ENCODE results near the gene NPC2.
"Not testable (repeated sequence)": the region's sequence is repeated elsewhere in the genome, so short reads cannot be mapped to it uniquely, and the experiment has no call there.

The NPC2 gene

DNA sequence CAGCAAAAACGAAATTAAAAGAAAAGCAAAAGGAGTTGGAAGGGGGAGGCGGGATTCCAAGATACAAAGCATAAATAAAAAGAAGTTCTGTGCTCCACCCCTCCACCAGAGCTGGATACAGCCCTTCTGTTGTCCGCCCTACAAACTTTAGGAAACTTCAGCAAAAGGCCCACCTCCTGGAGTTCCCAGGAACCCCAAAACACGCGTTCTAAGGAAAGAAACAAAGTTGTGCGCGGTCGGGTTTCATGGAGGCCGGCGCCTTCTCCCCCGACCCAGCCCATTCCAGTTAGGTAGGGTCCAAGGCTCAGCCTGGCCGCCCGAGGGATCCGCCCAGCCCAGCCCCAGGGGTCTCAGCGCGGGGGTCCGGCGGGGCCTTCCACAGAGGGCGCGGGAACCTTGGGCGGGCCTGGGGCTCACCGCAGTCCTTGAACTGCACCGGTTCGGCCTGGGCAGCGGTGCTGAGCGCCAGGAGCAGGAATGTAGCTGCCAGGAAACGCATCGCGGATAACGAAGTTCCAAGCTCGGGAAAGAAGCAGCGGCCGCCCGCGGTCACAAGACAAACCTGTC is at the start of gene NPC2:
Gene NPC2, minus strand, starts transcription at position 530 of the 567 bp plus-strand sequence. Its CDS starts 31 bp downstream, at position 499.
- no peak for DNase-seq (ENCODE audit: extremely low read depth in 1 of 2, low read depth in 1 of 2)

GRCh38 chr14:74542056-74542685 is 49.1 kb upstream of the NPC2 start:
- DNase-seq (ENCODE audit: extremely low read depth in 1 of 2, low read depth in 1 of 2): no peak

GRCh38 chr14:74541225-74541624 is 48.1 kb upstream of the NPC2 start:
- DNase-seq (ENCODE audit: extremely low read depth in 1 of 2, low read depth in 1 of 2): no peak

- no peak for DNase-seq (ENCODE audit: extremely low read depth in 1 of 2, low read depth in 1 of 2)
Observed at GRCh38 chr14:74539503-74539902, 46.4 kb upstream of the NPC2 start.

DNA sequence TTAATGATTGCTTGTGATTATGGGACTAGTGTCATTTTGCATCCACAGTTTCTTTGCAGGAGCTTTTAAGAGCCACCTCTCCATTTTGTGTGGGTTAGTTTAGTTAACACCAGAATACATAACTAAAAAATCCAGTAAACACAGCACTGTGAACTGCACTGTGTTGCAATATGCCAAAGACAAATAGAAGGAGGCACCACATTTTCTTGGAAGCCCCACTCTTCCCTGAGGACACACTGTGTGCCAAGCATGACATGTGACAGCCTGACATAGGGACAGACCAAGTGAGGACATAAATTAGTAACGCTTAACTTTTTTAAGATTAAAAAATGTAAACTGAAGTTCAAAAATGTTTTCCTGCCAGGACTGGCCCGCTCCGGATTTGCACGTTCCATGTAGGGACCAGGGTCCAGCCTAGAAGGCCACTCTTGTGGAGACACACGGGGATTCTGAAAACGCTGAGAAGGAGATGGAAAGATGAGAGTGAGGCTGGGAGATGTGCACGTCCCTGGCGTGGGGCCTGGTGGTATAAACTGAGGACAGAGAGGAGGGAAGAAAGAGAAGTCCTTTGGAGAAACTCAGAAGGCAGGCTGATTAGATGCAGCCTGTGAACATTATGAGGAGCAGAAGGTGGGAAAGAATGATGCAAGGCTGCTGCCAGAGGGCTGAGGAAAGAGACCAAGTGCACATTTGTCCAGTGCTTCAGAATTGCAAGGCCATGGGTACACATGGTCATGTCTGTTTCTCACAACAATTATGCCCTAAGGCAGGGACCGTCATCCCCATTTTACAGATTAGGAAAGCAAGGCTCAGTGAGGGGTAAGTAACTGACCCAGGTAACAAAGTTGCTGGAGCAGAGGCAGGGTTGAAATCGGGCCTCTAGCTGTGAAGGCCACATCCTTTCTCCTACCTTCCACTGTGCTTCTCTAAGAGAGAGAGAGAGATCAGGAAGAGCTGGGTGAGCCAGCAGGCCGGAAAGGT is 45.6 kb upstream of the NPC2 start:
- DNase-seq (ENCODE audit: extremely low read depth in 1 of 2, low read depth in 1 of 2): no peak

DNA sequence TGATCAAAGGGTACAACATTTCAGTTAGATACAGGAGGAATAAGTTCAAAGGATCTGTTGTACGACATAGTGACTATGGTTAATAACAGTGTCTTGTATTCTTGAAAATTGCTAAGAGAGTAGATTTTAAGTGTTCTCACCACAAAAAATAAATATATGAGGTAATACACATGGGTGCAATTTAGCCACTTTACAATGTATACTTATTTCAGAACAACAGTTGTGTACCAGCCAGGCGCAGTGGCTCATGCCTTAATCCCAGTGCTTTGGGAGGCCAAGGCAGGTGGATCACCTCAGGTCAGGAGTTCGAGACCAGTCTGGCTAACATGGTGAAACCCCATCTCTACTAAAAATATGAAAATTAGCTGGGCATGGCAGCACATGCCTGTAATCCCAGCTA is 43.2 kb upstream of the NPC2 start:
- not testable (repeated sequence) for DNase-seq (ENCODE audit: extremely low read depth in 1 of 2, low read depth in 1 of 2)

GRCh38 chr14:74535756-74536325 is 42.7 kb upstream of the NPC2 start:
- DNase-seq (ENCODE audit: extremely low read depth in 1 of 2, low read depth in 1 of 2): no peak

DNA sequence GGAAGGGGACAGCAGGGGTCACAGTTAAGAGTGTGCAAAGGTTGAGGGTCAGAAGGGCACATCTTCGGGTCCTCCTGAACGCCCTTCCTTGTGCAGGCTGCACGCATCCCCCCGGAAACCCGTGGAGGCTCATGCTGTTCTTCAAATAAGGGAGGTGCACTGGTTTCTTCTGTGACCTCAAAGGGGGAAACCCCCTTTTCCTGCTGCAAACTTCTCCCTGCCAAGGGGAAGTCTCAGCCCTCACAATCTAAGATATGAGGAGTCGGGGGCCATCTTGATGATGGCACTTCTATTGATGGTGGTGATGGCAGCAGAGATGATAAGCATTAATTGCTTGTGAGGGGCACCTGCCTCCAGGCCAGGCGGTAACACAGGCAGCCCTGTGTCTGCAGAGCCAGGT is 40.5 kb upstream of the NPC2 start:
- DNase-seq (ENCODE audit: extremely low read depth in 1 of 2, low read depth in 1 of 2): no peak

DNA sequence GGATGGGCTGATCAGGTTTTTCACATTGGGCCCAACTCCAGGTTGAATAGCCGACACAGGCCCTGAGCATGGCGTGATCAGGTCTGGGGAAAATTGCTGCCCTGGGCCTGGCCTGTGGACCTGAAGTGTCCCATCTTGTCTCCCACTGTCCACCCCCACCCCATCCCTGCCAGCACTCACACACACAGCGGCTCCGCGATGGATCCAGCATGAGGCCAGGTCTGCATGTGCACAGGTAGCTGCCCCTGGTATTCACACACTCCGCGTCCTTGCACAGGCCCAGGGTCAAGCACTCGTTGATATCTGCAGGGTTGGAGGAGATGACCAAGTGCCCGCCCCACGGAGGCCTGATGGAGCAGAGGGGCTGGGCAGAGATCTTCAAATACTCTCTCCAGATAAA is 39.1 kb upstream of the NPC2 start:
- DNase-seq (ENCODE audit: extremely low read depth in 1 of 2, low read depth in 1 of 2): no peak

GRCh38 chr14:74531467-74531866 is 38.4 kb upstream of the NPC2 start:
- no peak for DNase-seq (ENCODE audit: extremely low read depth in 1 of 2, low read depth in 1 of 2)

GRCh38 chr14:74531006-74531405 is 37.9 kb upstream of the NPC2 start:
- DNase-seq (ENCODE audit: extremely low read depth in 1 of 2, low read depth in 1 of 2): no peak

- no peak for DNase-seq (ENCODE audit: extremely low read depth in 1 of 2, low read depth in 1 of 2)
Observed at GRCh38 chr14:74528886-74529285, 35.8 kb upstream of the NPC2 start.

GRCh38 chr14:74528406-74528805 is 35.3 kb upstream of the NPC2 start:
- no peak for DNase-seq (ENCODE audit: extremely low read depth in 1 of 2, low read depth in 1 of 2)

DNA sequence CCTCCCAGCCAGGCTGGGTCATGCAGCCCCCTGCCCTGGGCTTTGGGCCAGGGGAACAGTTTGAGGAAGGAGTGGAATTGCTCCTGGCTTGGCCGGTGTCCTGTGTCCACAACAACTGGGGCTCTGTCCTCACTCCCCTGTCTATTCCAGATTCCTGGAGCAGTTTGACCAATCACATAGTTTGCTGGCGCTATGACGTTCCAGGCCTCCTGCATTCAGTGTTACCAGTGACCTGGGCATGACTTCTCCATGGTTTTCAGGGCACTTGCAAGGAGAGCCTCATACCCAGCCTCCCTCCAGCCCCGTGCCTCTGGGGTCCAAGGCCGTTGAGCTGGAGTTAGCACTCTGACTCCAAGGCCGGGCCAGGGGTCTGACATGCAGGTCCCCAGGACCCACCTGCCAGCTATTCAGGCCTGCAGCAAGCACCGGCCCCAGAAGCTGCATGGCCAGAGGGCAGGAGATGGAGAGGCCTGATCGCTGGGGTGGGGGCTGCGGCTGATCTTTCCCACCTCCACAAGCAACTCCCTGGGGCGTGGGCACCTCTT is 34.7 kb upstream of the NPC2 start:
- no peak for DNase-seq (ENCODE audit: extremely low read depth in 1 of 2, low read depth in 1 of 2)

GRCh38 chr14:74526854-74527585 is 33.9 kb upstream of the NPC2 start:
- DNase-seq (ENCODE audit: extremely low read depth in 1 of 2, low read depth in 1 of 2): no peak

DNA sequence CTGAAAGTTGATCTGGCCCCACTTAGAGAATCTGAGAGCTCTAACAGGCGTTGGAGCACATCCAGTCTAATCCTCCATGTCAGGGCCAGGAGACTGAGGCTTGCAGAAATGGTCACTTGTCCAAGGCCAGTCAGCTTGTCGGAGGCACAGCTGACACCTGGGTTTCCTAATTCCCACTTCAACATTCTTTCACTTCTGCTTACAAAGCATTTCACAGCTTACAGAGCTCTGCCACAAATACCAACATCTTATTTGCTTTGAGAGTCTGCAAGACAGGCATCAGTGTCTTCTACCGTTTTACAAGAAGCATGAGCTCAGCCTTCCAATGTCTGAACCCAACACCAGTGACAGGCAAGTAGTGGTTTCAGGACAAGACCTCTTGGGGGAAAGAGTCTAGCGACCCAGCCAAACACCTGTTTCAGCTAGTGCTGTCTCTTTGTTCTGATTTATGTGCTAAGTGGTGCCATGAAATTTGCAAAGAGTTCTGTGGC is 32.3 kb upstream of the NPC2 start:
- DNase-seq (ENCODE audit: extremely low read depth in 1 of 2, low read depth in 1 of 2): no peak

- DNase-seq (ENCODE audit: extremely low read depth in 1 of 2, low read depth in 1 of 2): no peak
Observed at GRCh38 chr14:74524812-74525135, 31.7 kb upstream of the NPC2 start.

DNA sequence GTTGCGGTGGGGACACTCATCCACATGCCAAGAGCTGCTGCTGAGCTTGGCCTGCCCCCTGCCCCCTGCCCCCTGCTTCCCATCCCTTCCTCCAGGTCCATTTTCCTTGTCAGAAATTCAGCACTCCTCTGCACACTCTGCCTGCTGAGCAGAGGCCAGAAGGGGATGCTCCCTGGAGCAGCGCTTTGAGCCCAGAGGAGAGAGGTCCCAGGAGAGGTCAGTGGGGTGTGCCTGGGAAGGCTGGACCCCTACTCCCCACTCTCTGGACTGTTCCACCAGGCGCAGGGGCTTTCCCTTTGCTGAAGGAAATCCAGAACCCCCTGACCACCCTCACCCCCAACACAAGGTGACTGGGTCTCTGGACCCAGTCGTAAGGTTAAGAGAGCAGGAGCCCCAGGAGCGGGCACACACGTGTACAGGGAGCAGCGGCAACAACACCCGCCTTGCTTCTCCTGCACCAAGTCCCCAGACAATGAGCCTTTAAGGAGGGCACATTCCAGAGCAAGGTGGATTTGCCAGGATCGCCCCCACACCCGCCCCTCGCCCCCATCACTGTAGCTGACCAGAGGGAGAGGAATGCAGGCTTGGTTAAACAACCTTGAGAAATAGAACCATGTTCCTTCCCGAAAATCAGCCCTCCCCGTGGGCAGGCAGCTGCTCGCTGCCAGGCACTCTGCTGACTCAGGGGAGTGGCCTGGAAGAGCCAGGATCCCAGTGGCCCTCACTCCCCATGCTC is 31.1 kb upstream of the NPC2 start:
- no peak for DNase-seq (ENCODE audit: extremely low read depth in 1 of 2, low read depth in 1 of 2)

- no peak for DNase-seq (ENCODE audit: extremely low read depth in 1 of 2, low read depth in 1 of 2)
Observed at GRCh38 chr14:74522740-74523139, 29.6 kb upstream of the NPC2 start.

- no peak for DNase-seq (ENCODE audit: extremely low read depth in 1 of 2, low read depth in 1 of 2)
Observed at GRCh38 chr14:74521756-74522155, 28.7 kb upstream of the NPC2 start.

Measured in activated CD8-positive, alpha-beta memory T cell treated with anti-CD3 and anti-CD28 coated beads for 1 hour (primary cell).